GM12878 (cell line): Measurements from ENCODE around the gene GPR152. TPM values are rescaled to one million over a fixed set of nuclear protein-coding genes. Genes with fewer than 3 reads are reported as not detected.

Source experiments
- CEBPZ ChIP-seq: fragments of 150-350 bp; IDR thresholded peaks from 2 replicates; pipeline ENCODE4 v1.6.1; 2016; ENCODE audit warnings: low read depth, low read length
- DPF2 ChIP-seq: fragments of 450-650 bp; IDR thresholded peaks from 2 replicates; pipeline ENCODE4 v1.6.1; 2017; ENCODE audit warnings: mild to moderate bottlenecking
- E2F4 ChIP-seq: IDR thresholded peaks from 2 replicates; pipeline ENCODE4 v1.6.1; 2012; ENCODE audit warnings: low read depth, low read length, improper control_type of control experiment
- ETV6 ChIP-seq, 2 experiments: fragments of 450-650 bp in 1 of 2; IDR thresholded peaks in 1 of 2; conservative IDR thresholded peaks in 1 of 2; 2 replicates each; pipeline ENCODE4 v1.6.1; 2014; ENCODE audit warnings: antibody characterized with exemption in 1 of 2, borderline replicate concordance in 1 of 2, low read depth in 1 of 2, mild to moderate bottlenecking in 1 of 2, moderate library complexity in 1 of 2
- KLF5 ChIP-seq: fragments of 450-650 bp; IDR thresholded peaks from 2 replicates; pipeline ENCODE4 v1.6.1; 2014; ENCODE audit warnings: mild to moderate bottlenecking; ENCODE audit not compliant: partially characterized antibody
- MEF2A ChIP-seq: IDR thresholded peaks from 2 replicates; pipeline ENCODE4 v1.6.1; 2011; ENCODE audit warnings: low read depth, mild to moderate bottlenecking, low read length, moderate library complexity; ENCODE audit not compliant: insufficient read depth
- MYC ChIP-seq: IDR thresholded peaks from 2 replicates; pipeline ENCODE4 v1.6.1; 2011; ENCODE audit warnings: mild to moderate bottlenecking, low read length, moderate library complexity, inconsistent platforms; ENCODE audit not compliant: insufficient read depth, insufficient replicate concordance, insufficient read length, severe bottlenecking
- POLR2AphosphoS5 ChIP-seq: IDR thresholded peaks from 2 replicates; pipeline ENCODE4 v1.6.1; 2011; ENCODE audit warnings: mild to moderate bottlenecking, low read length, inconsistent platforms
- SMARCA5 ChIP-seq: fragments of 450-650 bp; IDR thresholded peaks from 2 replicates; pipeline ENCODE4 v1.6.1; 2017; ENCODE audit warnings: mild to moderate bottlenecking
- SMC3 ChIP-seq: IDR thresholded peaks from 2 replicates; pipeline ENCODE4 v1.6.1; 2011; ENCODE audit warnings: low read length, improper control_type of control experiment, borderline replicate concordance
- SREBF1 ChIP-seq: IDR thresholded peaks from 2 replicates; pipeline ENCODE4 v1.6.1; 2012; ENCODE audit warnings: mild to moderate bottlenecking, low read length
- STAT1 ChIP-seq: fragments of 450-650 bp; conservative IDR thresholded peaks from 2 replicates; pipeline ENCODE4 v1.6.1; 2014; ENCODE audit warnings: antibody characterized with exemption, mild to moderate bottlenecking
- YY1 ChIP-seq: IDR thresholded peaks from 2 replicates; pipeline ENCODE4 v1.6.1; 2011; ENCODE audit warnings: low read depth, mild to moderate bottlenecking, low read length
- ZNF207 ChIP-seq: fragments of 450-650 bp; IDR thresholded peaks from 2 replicates; pipeline ENCODE4 v1.6.1; 2014; ENCODE audit warnings: antibody characterized with exemption, mild to moderate bottlenecking, borderline replicate concordance
- polyA plus RNA-seq, 11 experiments: library from polyadenylated mRNA; depleted of rRNA in 4 of 11; unstranded in 6 of 11; stranded (reverse) in 5 of 11; fragments of >200 nt; fragmentation: Nextera tagmentation in 4 of 11; fragmentation: Illumina TruSeq in 1 of 11; extraction: Ambion mirVana in 4 of 11; extraction: Trizol in 1 of 11; gene quantifications; 1 replicate in 1 of 11; 2 replicates in 10 of 11; pipeline versions ENCODE4 v1.2.1 to v1.2.3, GENCODE V29; 2011 to 2016; ENCODE audit warnings: inconsistent platforms in 2 of 11, missing spikeins in 2 of 11, low read depth in 1 of 11
- total RNA-seq, 4 experiments: library from RNA; depleted of rRNA in 3 of 4; stranded (reverse); fragments of >200 nt in 3 of 4; fragmentation: Illumina TruSeq in 1 of 4; extraction: Trizol in 1 of 4; gene quantifications; 2 replicates each; pipeline versions ENCODE4 v1.2.1 to v1.2.3, GENCODE V29; 2013 to 2021
- TF ChIP-seq, protein P1 (sequence below), 3 experiments: IDR thresholded peaks in 2 of 3; conservative IDR thresholded peaks in 1 of 3; 2 replicates each; pipeline ENCODE4 v1.5.1; 2011; ENCODE audit warnings: low read depth in 3 of 3, low read length in 3 of 3, mild to moderate bottlenecking in 3 of 3, control low read depth in 2 of 3, moderate library complexity in 2 of 3, inconsistent platforms in 1 of 3, mixed read lengths in 1 of 3; ENCODE audit not compliant: control insufficient read depth in 2 of 3, insufficient read depth in 1 of 3; ENCODE audit errors: extremely low read depth in 1 of 3
- TF ChIP-seq, protein P2 (sequence below): fragments of 450-650 bp; IDR thresholded peaks from 2 replicates; pipeline ENCODE4 v1.6.1; 2017; ENCODE audit warnings: low read depth, mild to moderate bottlenecking, moderate library complexity
- TF ChIP-seq, protein P3 (sequence below): fragments of 450-650 bp; IDR thresholded peaks from 2 replicates; pipeline ENCODE4 v1.6.1; 2016; ENCODE audit warnings: mild to moderate bottlenecking

Gene GPR152
- total and polyA plus RNA-seq, 10 of the 15 experiments (the other 5 are each of a cell fraction or from before 2014, with no cell fraction given) = not detected

- TF ChIP-seq, protein P1, sequence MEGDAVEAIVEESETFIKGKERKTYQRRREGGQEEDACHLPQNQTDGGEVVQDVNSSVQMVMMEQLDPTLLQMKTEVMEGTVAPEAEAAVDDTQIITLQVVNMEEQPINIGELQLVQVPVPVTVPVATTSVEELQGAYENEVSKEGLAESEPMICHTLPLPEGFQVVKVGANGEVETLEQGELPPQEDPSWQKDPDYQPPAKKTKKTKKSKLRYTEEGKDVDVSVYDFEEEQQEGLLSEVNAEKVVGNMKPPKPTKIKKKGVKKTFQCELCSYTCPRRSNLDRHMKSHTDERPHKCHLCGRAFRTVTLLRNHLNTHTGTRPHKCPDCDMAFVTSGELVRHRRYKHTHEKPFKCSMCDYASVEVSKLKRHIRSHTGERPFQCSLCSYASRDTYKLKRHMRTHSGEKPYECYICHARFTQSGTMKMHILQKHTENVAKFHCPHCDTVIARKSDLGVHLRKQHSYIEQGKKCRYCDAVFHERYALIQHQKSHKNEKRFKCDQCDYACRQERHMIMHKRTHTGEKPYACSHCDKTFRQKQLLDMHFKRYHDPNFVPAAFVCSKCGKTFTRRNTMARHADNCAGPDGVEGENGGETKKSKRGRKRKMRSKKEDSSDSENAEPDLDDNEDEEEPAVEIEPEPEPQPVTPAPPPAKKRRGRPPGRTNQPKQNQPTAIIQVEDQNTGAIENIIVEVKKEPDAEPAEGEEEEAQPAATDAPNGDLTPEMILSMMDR (IDR thresholded peaks at IDR 0.05 in 2 of 3, conservative IDR thresholded peaks at IDR 0.05 in 1 of 3; ENCODE audit: control insufficient read depth in 2 of 3, extremely low read depth in 1 of 3, insufficient read depth in 1 of 3, low read depth in 3 of 3, low read length in 3 of 3) = no peak
- TF ChIP-seq DPF2 (peak; percentile 67), SMARCA5 (no peak), CEBPZ (no peak), MEF2A (0 out of 2 replicates have a peak, but pooled peaks have one; percentile 49), POLR2AphosphoS5 (peak; percentile 76; the same call in 1 of the 2 replicates), SREBF1 (peak; percentile 57; the same call in 1 of the 2 replicates), KLF5 (peak; percentile 72), ETV6 (conservative IDR thresholded peaks at IDR 0.05 in 1 of 2, IDR thresholded peaks at IDR 0.05 in 1 of 2; ENCODE audit: borderline replicate concordance in 1 of 2, low read depth in 1 of 2) (0 out of 4 replicates have a peak, but pooled peaks of 1 of the 2 experiments have one; percentile 22), SMC3 (0 out of 2 replicates have a peak, but pooled peaks have one; percentile 4), STAT1 (peak; percentile 81; the same call in 1 of the 2 replicates), ZNF207 (peak; percentile 96; the same call in 1 of the 2 replicates), MYC (no peak), E2F4 (peak; percentile 50; the same call in 1 of the 2 replicates), YY1 (peak; percentile 99)
- TF ChIP-seq, protein P2, sequence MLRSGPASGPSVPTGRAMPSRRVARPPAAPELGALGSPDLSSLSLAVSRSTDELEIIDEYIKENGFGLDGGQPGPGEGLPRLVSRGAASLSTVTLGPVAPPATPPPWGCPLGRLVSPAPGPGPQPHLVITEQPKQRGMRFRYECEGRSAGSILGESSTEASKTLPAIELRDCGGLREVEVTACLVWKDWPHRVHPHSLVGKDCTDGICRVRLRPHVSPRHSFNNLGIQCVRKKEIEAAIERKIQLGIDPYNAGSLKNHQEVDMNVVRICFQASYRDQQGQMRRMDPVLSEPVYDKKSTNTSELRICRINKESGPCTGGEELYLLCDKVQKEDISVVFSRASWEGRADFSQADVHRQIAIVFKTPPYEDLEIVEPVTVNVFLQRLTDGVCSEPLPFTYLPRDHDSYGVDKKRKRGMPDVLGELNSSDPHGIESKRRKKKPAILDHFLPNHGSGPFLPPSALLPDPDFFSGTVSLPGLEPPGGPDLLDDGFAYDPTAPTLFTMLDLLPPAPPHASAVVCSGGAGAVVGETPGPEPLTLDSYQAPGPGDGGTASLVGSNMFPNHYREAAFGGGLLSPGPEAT = peak; percentile 87
- TF ChIP-seq, protein P3, sequence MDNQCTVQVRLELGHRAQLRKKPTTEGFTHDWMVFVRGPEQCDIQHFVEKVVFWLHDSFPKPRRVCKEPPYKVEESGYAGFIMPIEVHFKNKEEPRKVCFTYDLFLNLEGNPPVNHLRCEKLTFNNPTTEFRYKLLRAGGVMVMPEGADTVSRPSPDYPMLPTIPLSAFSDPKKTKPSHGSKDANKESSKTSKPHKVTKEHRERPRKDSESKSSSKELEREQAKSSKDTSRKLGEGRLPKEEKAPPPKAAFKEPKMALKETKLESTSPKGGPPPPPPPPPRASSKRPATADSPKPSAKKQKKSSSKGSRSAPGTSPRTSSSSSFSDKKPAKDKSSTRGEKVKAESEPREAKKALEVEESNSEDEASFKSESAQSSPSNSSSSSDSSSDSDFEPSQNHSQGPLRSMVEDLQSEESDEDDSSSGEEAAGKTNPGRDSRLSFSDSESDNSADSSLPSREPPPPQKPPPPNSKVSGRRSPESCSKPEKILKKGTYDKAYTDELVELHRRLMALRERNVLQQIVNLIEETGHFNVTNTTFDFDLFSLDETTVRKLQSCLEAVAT = 0 out of 2 replicates have a peak, but pooled peaks have one; percentile 48
Observed at GRCh38 chr11:67428052-67429001, 24.2 kb downstream of the GPR152 start, which contains the start of gene RPS6KB2 (continued).
